IMR-90 (cell line): ENCODE measurements around the gene SECTM1. TPM values are rescaled to one million over a fixed set of nuclear protein-coding genes. Genes with fewer than 3 reads are reported as not detected.

Source experiments
- ATAC-seq: fragments of 200-7000 bp; cut with Tn5 transposase; 2 replicates; pipeline ENCODE4 v1.9.1; 2020; ENCODE audit warnings: low read depth, mild to moderate bottlenecking, moderate library complexity
- BruUV-seq: library from RNA; stranded (reverse); fragments of 400-500 nt; replicated peaks from 2 replicates; lab custom pipeline; 2021; lab: Mats Ljungman, UMichigan
- CTCF ChIA-PET: fragments of 300-600 bp; formaldehyde crosslinking; extraction: SDS; loops from one replicate; lab custom pipeline; 2021; ENCODE audit warnings: antibody characterized with exemption; lab: Yijun Ruan, JAX
- POLR2A ChIA-PET: fragments of 300-600 bp; sonication (Branson Sonifier 250); formaldehyde crosslinking; loops from one replicate; lab custom pipeline; 2022; ENCODE audit warnings: antibody characterized with exemption; ENCODE audit not compliant: unreplicated experiment; lab: Charles Lee
- DNase-seq: peaks from one replicate; pipeline ENCODE4 v3.0.0; 2013
- H2AFZ ChIP-seq: replicated peaks from 2 replicates; pipeline ENCODE3; 2013; ENCODE audit warnings: low read length, mild to moderate bottlenecking; ENCODE audit not compliant: poor library complexity
- H2AK5ac ChIP-seq: 2 replicates; pipeline ENCODE4 v1.6.1; 2013; ENCODE audit warnings: low read depth, low read length, inconsistent platforms
- H2AK9ac ChIP-seq: replicated peaks from 2 replicates; pipeline ENCODE3; 2013; ENCODE audit warnings: mild to moderate bottlenecking, low read depth, low read length, moderate library complexity; ENCODE audit not compliant: poor library complexity
- H2BK120ac ChIP-seq: 2 replicates; pipeline ENCODE4 v1.6.1; 2013; ENCODE audit warnings: low read depth, low read length, inconsistent platforms
- H2BK15ac ChIP-seq: 3 replicates; pipeline ENCODE4 v1.6.1; 2013; ENCODE audit warnings: low read depth, low read length, inconsistent platforms
- H2BK20ac ChIP-seq: 2 replicates; pipeline ENCODE4 v1.6.1; 2013; ENCODE audit warnings: low read depth, mild to moderate bottlenecking, inconsistent platforms, low read length, moderate library complexity
- H2BK5ac ChIP-seq: 2 replicates; pipeline ENCODE4 v1.6.1; 2013; ENCODE audit warnings: mild to moderate bottlenecking, low read depth, low read length, inconsistent platforms; ENCODE audit not compliant: poor library complexity, severe bottlenecking
- H3K14ac ChIP-seq: replicated peaks from 2 replicates; pipeline ENCODE4 v1.6.1; 2013; ENCODE audit warnings: low read depth, low read length, inconsistent platforms
- H3K18ac ChIP-seq: 2 replicates; pipeline ENCODE4 v1.6.1; 2013; ENCODE audit warnings: low read depth, low read length, control low read depth
- H3K23ac ChIP-seq: 2 replicates; pipeline ENCODE4 v1.6.1; 2013; ENCODE audit warnings: low read depth, low read length, inconsistent platforms
- H3K27ac ChIP-seq: 2 replicates; pipeline ENCODE4 v1.5.1; 2013; ENCODE audit warnings: mild to moderate bottlenecking, control low read depth, low read length; ENCODE audit not compliant: insufficient read depth
- H3K27me3 ChIP-seq: 2 replicates; pipeline ENCODE4 v1.6.1; 2013; ENCODE audit warnings: low read length; ENCODE audit not compliant: control insufficient read depth, insufficient read depth
- H3K36me3 ChIP-seq: 2 replicates; pipeline ENCODE4 v1.6.1; 2013; ENCODE audit warnings: low read length, mixed read lengths; ENCODE audit not compliant: control insufficient read depth, insufficient read depth
- H3K4ac ChIP-seq: 2 replicates; pipeline ENCODE4 v1.6.1; 2013; ENCODE audit warnings: low read depth, low read length, inconsistent platforms
- H3K4me1 ChIP-seq: 2 replicates; pipeline ENCODE4 v1.6.1; 2013; ENCODE audit warnings: low read length, mixed read lengths; ENCODE audit not compliant: control insufficient read depth, insufficient read depth
- H3K4me2 ChIP-seq: 2 replicates; pipeline ENCODE4 v1.6.1; 2013; ENCODE audit warnings: low read depth, mild to moderate bottlenecking, control low read depth, low read length, moderate library complexity
- H3K4me3 ChIP-seq: 2 replicates; pipeline ENCODE4 v1.5.1; 2013; ENCODE audit warnings: low read depth, mild to moderate bottlenecking, control low read depth, low read length, moderate library complexity; ENCODE audit not compliant: insufficient read depth
- H3K56ac ChIP-seq: 2 replicates; pipeline ENCODE4 v1.6.1; 2013; ENCODE audit warnings: low read length, inconsistent platforms; ENCODE audit not compliant: insufficient read depth; ENCODE audit errors: extremely low read depth
- H3K79me1 ChIP-seq, 2 experiments: 2 replicates each; pipeline ENCODE4 v1.6.1; 2013; ENCODE audit warnings: low read length in 2 of 2, inconsistent platforms in 1 of 2, low read depth in 1 of 2
- H3K9ac ChIP-seq: 2 replicates; pipeline ENCODE4 v1.6.1; 2013; ENCODE audit warnings: low read depth, low read length, control low read depth
- H3K9me1 ChIP-seq: 2 replicates; pipeline ENCODE4 v1.6.1; 2013; ENCODE audit warnings: low read length, inconsistent platforms; ENCODE audit not compliant: insufficient read depth
- H3K9me3 ChIP-seq: 2 replicates; pipeline ENCODE4 v1.6.1; 2013; ENCODE audit warnings: low read length; ENCODE audit not compliant: control insufficient read depth, insufficient read depth
- H4K20me1 ChIP-seq: 2 replicates; pipeline ENCODE4 v1.6.1; 2013; ENCODE audit warnings: low read length, inconsistent platforms; ENCODE audit not compliant: insufficient read depth
- H4K5ac ChIP-seq: 2 replicates; pipeline ENCODE4 v1.6.1; 2013; ENCODE audit warnings: mild to moderate bottlenecking, low read depth, low read length, control low read depth
- H4K8ac ChIP-seq, 2 experiments: 2 replicates each; pipeline ENCODE4 v1.6.1; 2013; ENCODE audit warnings: low read depth in 2 of 2, low read length in 2 of 2, control low read depth in 1 of 2, inconsistent platforms in 1 of 2
- H4K91ac ChIP-seq: 2 replicates; pipeline ENCODE4 v1.6.1; 2013; ENCODE audit warnings: low read depth, low read length, inconsistent platforms; ENCODE audit not compliant: insufficient read depth
- BHLHE40 ChIP-seq: fragments of 150-350 bp; IDR thresholded peaks from 2 replicates; pipeline ENCODE4 v1.6.1; 2016; ENCODE audit warnings: mild to moderate bottlenecking, low read depth, low read length
- CEBPB ChIP-seq: IDR thresholded peaks from 2 replicates; pipeline ENCODE4 v1.6.1; 2012; ENCODE audit warnings: low read depth, low read length, improper control_type of control experiment
- CHD1 ChIP-seq: IDR thresholded peaks from 2 replicates; pipeline ENCODE4 v1.6.1; 2012; ENCODE audit warnings: low read depth, low read length, improper control_type of control experiment
- FOS ChIP-seq: fragments of 150-350 bp; IDR thresholded peaks from 2 replicates; pipeline ENCODE4 v1.6.1; 2016; ENCODE audit warnings: low read depth, low read length
- MAZ ChIP-seq: IDR thresholded peaks from 2 replicates; pipeline ENCODE4 v1.6.1; 2012; ENCODE audit warnings: low read depth, mild to moderate bottlenecking, low read length, improper control_type of control experiment, moderate library complexity, borderline replicate concordance
- MXI1 ChIP-seq: IDR thresholded peaks from 2 replicates; pipeline ENCODE4 v1.6.1; 2012; ENCODE audit warnings: low read depth, mild to moderate bottlenecking, low read length, moderate library complexity, borderline replicate concordance
- POLR2A ChIP-seq: IDR thresholded peaks from 2 replicates; pipeline ENCODE4 v1.6.1; 2012; ENCODE audit warnings: mild to moderate bottlenecking, low read depth, low read length
- RCOR1 ChIP-seq: IDR thresholded peaks from 2 replicates; pipeline ENCODE4 v1.6.1; 2012; ENCODE audit warnings: mild to moderate bottlenecking, low read length, improper control_type of control experiment; ENCODE audit not compliant: insufficient replicate concordance
- RFX5 ChIP-seq: IDR thresholded peaks from 2 replicates; pipeline ENCODE4 v1.8.0; 2012; ENCODE audit warnings: low read depth, mild to moderate bottlenecking, low read length, moderate library complexity
- WGBS, 2 experiments: methylation state at CpG; one replicate each; pipeline versions ENCODE4 v1.1.5 to v1.1.7; 2013; ENCODE audit warnings: missing lambda C conversion rate in 2 of 2; ENCODE audit not compliant: insufficient read length in 1 of 2; ENCODE audit errors: extremely low coverage in 2 of 2; 5-methylcytosine and 5-hydroxymethylcytosine counted together
- dilution Hi-C: fragments of 300-500 bp; cut with HindIII; formaldehyde crosslinking; loops from one replicate; pipeline ENCODE4 v1.14.3; 2018; ENCODE audit warnings: low sequenced_read_pairs; ENCODE audit not compliant: unreplicated experiment
- in situ Hi-C: fragments of 300-500 bp; cut with MboI; formaldehyde crosslinking; loops from 3 replicates; pipeline ENCODE4 v1.14.3; 2019; ENCODE audit warnings: low sequenced_read_pairs, inconsistent platforms, mixed read lengths
- intact Hi-C: fragments of 100-400 bp; cut with micrococcal nuclease; formaldehyde crosslinking; loops from 2 replicates; pipeline ENCODE4 v1.10.0; 2022
- polyA plus RNA-seq, 3 experiments: library from polyadenylated mRNA; depleted of rRNA; stranded (reverse); fragments of >200 nt; gene quantifications; 2 replicates each; pipeline ENCODE4 v1.2.3, GENCODE V29; 2012; ENCODE audit warnings: low replicate concordance in 1 of 3
- total RNA-seq: library from RNA; depleted of rRNA; stranded (reverse); fragments of >200 nt; gene quantifications from 2 replicates; pipeline ENCODE4 v1.2.3, GENCODE V29; 2012
- TF ChIP-seq, protein P1 (sequence below): fragments of 150-350 bp; IDR thresholded peaks from 2 replicates; pipeline ENCODE4 v1.6.1; 2016; ENCODE audit warnings: low read depth, mild to moderate bottlenecking, low read length, moderate library complexity, borderline replicate concordance
- TF ChIP-seq, protein P2 (sequence below): conservative IDR thresholded peaks from 2 replicates; pipeline ENCODE4 v1.5.1; 2012; ENCODE audit warnings: mild to moderate bottlenecking, low read depth, low read length, improper control_type of control experiment

The SECTM1 gene
- total and polyA plus RNA-seq, 2 of the 4 experiments (the other 2 are of a cell fraction) = 2.3 to 4.4 TPM

DNA sequence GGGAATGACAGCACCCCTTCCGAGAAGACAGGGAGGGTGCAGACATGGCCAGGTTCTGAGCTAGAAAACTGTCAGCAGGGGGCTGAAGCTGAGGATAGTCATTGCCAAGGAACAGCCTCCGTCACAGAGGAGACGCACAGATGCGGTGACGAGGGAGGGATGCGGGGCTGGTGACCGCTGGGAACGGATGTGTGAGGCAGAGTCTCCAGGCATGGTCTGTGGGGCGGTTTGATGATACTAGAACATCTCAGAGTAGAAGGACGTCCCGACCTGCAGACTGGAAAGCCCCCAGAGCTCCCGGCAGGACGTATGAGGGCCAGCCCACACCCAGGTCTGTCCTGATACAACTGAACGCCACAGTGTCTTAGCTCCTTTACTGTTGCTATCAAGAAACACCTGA is 58.2 kb downstream of the SECTM1 start:
- H3K79me1 ChIP-seq = peaks cover 2 to 25% of the 10 kb centered on the region in 2 experiments; a peak in 2 of 4 replicates
- intact Hi-C loops = no loop called here
- no peak overlapping the region for H2BK120ac ChIP-seq
- no peak overlapping the region for H2BK20ac ChIP-seq
- DNase-seq (no peak), ATAC-seq (no peak)
- no peak overlapping the region for H2BK15ac ChIP-seq
- H2AK9ac ChIP-seq = peak overlapping the region; percentile 58
- no peak overlapping the region for H3K4me3 ChIP-seq
- H3K36me3 ChIP-seq = peaks cover 14% of the 10 kb centered on the region
- CTCF ChIA-PET = no interaction called here
- no peak overlapping the region for H2AFZ ChIP-seq
- no peak overlapping the region for H3K23ac ChIP-seq
- WGBS, 2 experiments = 96% methylated on average over 9 of the region's 14 CpGs; no CpG with 5 or more reads in 1 of the 2 experiments
- no peak overlapping the region for H3K4ac ChIP-seq
- no peak overlapping the region for H2BK5ac ChIP-seq
- no peak overlapping the region for H4K5ac ChIP-seq
- H2AK5ac ChIP-seq = 0 out of 2 replicates have a peak overlapping the region, but pooled peaks have one; percentile 31
- H4K8ac ChIP-seq = no peak overlapping the region
- H3K18ac ChIP-seq = no peak overlapping the region
- POLR2A ChIA-PET = no interaction called here
- H3K14ac ChIP-seq = no peak overlapping the region
- dilution Hi-C loops = no loop called here
- BruUV-seq = no TSS peak
- H3K27ac ChIP-seq = no peak overlapping the region
- no peaks in the 10 kb centered on the region for H3K27me3 ChIP-seq
- no peak overlapping the region for H4K91ac ChIP-seq
- H3K4me2 ChIP-seq = no peak overlapping the region
- no peak overlapping the region for H3K9ac ChIP-seq
- in situ Hi-C loops = no loop called here
- peaks cover 10% of the 10 kb centered on the region for H3K9me1 ChIP-seq
- peaks cover 13% of the 10 kb centered on the region for H3K4me1 ChIP-seq
- no peak overlapping the region for H3K56ac ChIP-seq
- no peaks in the 10 kb centered on the region for H3K9me3 ChIP-seq
- H4K20me1 ChIP-seq = peaks cover 24% of the 10 kb centered on the region
- TF ChIP-seq, protein P1, sequence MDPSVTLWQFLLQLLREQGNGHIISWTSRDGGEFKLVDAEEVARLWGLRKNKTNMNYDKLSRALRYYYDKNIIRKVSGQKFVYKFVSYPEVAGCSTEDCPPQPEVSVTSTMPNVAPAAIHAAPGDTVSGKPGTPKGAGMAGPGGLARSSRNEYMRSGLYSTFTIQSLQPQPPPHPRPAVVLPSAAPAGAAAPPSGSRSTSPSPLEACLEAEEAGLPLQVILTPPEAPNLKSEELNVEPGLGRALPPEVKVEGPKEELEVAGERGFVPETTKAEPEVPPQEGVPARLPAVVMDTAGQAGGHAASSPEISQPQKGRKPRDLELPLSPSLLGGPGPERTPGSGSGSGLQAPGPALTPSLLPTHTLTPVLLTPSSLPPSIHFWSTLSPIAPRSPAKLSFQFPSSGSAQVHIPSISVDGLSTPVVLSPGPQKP = no peak
- no peak for TF ChIP-seq MXI1
- no peak for TF ChIP-seq MAZ
- no peak for TF ChIP-seq RFX5
- no peak for TF ChIP-seq RCOR1
- no peak for TF ChIP-seq POLR2A
- no peak for TF ChIP-seq FOS
- no peak for TF ChIP-seq BHLHE40
- no peak for TF ChIP-seq CEBPB
- TF ChIP-seq, protein P2, sequence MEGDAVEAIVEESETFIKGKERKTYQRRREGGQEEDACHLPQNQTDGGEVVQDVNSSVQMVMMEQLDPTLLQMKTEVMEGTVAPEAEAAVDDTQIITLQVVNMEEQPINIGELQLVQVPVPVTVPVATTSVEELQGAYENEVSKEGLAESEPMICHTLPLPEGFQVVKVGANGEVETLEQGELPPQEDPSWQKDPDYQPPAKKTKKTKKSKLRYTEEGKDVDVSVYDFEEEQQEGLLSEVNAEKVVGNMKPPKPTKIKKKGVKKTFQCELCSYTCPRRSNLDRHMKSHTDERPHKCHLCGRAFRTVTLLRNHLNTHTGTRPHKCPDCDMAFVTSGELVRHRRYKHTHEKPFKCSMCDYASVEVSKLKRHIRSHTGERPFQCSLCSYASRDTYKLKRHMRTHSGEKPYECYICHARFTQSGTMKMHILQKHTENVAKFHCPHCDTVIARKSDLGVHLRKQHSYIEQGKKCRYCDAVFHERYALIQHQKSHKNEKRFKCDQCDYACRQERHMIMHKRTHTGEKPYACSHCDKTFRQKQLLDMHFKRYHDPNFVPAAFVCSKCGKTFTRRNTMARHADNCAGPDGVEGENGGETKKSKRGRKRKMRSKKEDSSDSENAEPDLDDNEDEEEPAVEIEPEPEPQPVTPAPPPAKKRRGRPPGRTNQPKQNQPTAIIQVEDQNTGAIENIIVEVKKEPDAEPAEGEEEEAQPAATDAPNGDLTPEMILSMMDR = no peak
- no peak for TF ChIP-seq CHD1
